A549 (cell line): Measurements from ENCODE around the gene DECR2. TPM values are rescaled to one million over a fixed set of nuclear protein-coding genes. Genes with fewer than 3 reads are reported as not detected.

Source experiments
- ATAC-seq, 2 experiments: fragments of 200-7000 bp in 1 of 2; fragments of >200 bp in 1 of 2; cut with Nextera tagmentation in 1 of 2; cut with Tn5 transposase in 1 of 2; 3 replicates each; pipeline versions ENCODE4 v1.8.0 to v1.9.1; 2018 to 2020; ENCODE audit warnings: mild to moderate bottlenecking in 1 of 2, moderate library complexity in 1 of 2
- CTCF ChIA-PET: fragments of 300-600 bp; sonication (Branson Sonifier 250); formaldehyde crosslinking; extraction: SDS; loops from one replicate; lab custom pipeline; 2021; ENCODE audit warnings: antibody characterized with exemption, inconsistent platforms; lab: Yijun Ruan, JAX
- POLR2A ChIA-PET: fragments of 350-600 bp; formaldehyde crosslinking; extraction: SDS; loops from one replicate; lab custom pipeline; 2021; ENCODE audit warnings: antibody characterized with exemption, inconsistent platforms; lab: Yijun Ruan, JAX
- DNase-seq, 2 experiments: peaks; one replicate each; pipeline versions ENCODE4 v3.0.0 to v3.0.0-alpha.2; 2011 to 2016; ENCODE audit warnings: low read depth in 1 of 2, low spot score in 1 of 2
- FAIRE-seq: peaks from 2 replicates; lab custom pipeline; 2011; peaks lifted over from hg19 to GRCh38; lab: Jason Lieb, UNC
- H3K27ac ChIP-seq, 2 experiments: fragments of >200 bp; sonication (Bioruptor Twin); formaldehyde crosslinking; 3 replicates each; pipeline ENCODE4 v1.5.1; 2016 to 2017
- H3K4me1 ChIP-seq: fragments of >200 bp; sonication (Bioruptor Twin); formaldehyde crosslinking; 3 replicates; pipeline ENCODE4 v1.6.1; 2016
- H3K4me2 ChIP-seq: fragments of >200 bp; sonication (Bioruptor Twin); formaldehyde crosslinking; 3 replicates; pipeline ENCODE4 v1.6.1; 2016
- H3K4me3 ChIP-seq: fragments of >200 bp; sonication (Bioruptor Twin); formaldehyde crosslinking; 3 replicates; pipeline ENCODE4 v1.5.1; 2016
- H3K9me3 ChIP-seq: fragments of >200 bp; sonication (Bioruptor Twin); formaldehyde crosslinking; 3 replicates; pipeline ENCODE4 v1.6.1; 2016
- CBX8 ChIP-seq: fragments of 200-600 bp; sonication (generic); IDR thresholded peaks from 2 replicates; pipeline ENCODE4 v1.6.1; 2016
- CHD4 ChIP-seq: fragments of 200-600 bp; sonication (generic); IDR thresholded peaks from 2 replicates; pipeline ENCODE4 v1.6.1; 2016; ENCODE audit warnings: antibody characterized with exemption, mild to moderate bottlenecking, borderline replicate concordance
- E2F6 ChIP-seq: IDR thresholded peaks from 2 replicates; pipeline ENCODE4 v1.6.1; 2012; ENCODE audit warnings: low read depth, borderline replicate concordance
- EHMT2 ChIP-seq: fragments of 200-600 bp; sonication (generic); IDR thresholded peaks from 2 replicates; pipeline ENCODE4 v1.6.1; 2016; ENCODE audit warnings: antibody characterized with exemption, low read depth, mild to moderate bottlenecking, moderate library complexity
- ESRRA ChIP-seq: fragments of 150-350 bp; IDR thresholded peaks from 2 replicates; pipeline ENCODE4 v1.6.1; 2014; ENCODE audit warnings: mild to moderate bottlenecking, low read length, borderline replicate concordance
- FOSL2 ChIP-seq, 2 experiments: fragments of 450-650 bp in 1 of 2; fragments of >200 bp in 1 of 2; sonication (Bioruptor Twin) in 1 of 2; formaldehyde crosslinking; IDR thresholded peaks; 2 replicates each; pipeline versions ENCODE4 v1.5.0 to v1.6.1; 2016 to 2020; ENCODE audit warnings: mild to moderate bottlenecking in 1 of 2, moderate library complexity in 1 of 2
- JUN ChIP-seq, 2 experiments: fragments of >200 bp; sonication (Bioruptor Twin); formaldehyde crosslinking; IDR thresholded peaks; 2 replicates in 1 of 2; 3 replicates in 1 of 2; pipeline ENCODE4 v1.6.1; 2016 to 2017
- KDM1A ChIP-seq: fragments of 200-600 bp; sonication (generic); IDR thresholded peaks from 2 replicates; pipeline ENCODE4 v1.6.1; 2016; ENCODE audit warnings: low read depth, mild to moderate bottlenecking
- POLR2A ChIP-seq: IDR thresholded peaks from 2 replicates; pipeline ENCODE4 v1.6.1; 2012; ENCODE audit warnings: mild to moderate bottlenecking, low read length
- POLR2AphosphoS2 ChIP-seq: conservative IDR thresholded peaks from 2 replicates; pipeline ENCODE4 v1.6.1; 2012; ENCODE audit warnings: low read length, improper control_type of control experiment, inconsistent platforms
- RAD21 ChIP-seq, 2 experiments: fragments of >200 bp in 1 of 2; sonication (Bioruptor Twin) in 1 of 2; formaldehyde crosslinking in 1 of 2; IDR thresholded peaks in 1 of 2; conservative IDR thresholded peaks in 1 of 2; 2 replicates in 1 of 2; 3 replicates in 1 of 2; pipeline ENCODE4 v1.6.1; 2012 to 2018; ENCODE audit warnings: inconsistent platforms in 1 of 2
- RARB ChIP-seq: fragments of 250-450 bp; sonication (Bioruptor Pico); IDR thresholded peaks from 2 replicates; pipeline ENCODE4 v1.8.0; 2021; ENCODE audit warnings: mild to moderate bottlenecking, moderate library complexity
- RNF2 ChIP-seq: fragments of 200-600 bp; sonication (generic); IDR thresholded peaks from 2 replicates; pipeline ENCODE4 v1.6.1; 2016; ENCODE audit warnings: low read depth, mild to moderate bottlenecking, antibody characterized with exemption, moderate library complexity, borderline replicate concordance
- SREBF2 ChIP-seq: fragments of 450-650 bp; IDR thresholded peaks from 2 replicates; pipeline ENCODE4 v1.6.1; 2014; ENCODE audit warnings: mild to moderate bottlenecking, moderate library complexity
- TFCP2L1 ChIP-seq: fragments of 250-450 bp; sonication (Bioruptor Pico); IDR thresholded peaks from 2 replicates; pipeline ENCODE4 v1.5.0; 2021; ENCODE audit warnings: mild to moderate bottlenecking
- ZC3H11A ChIP-seq: fragments of 450-650 bp; IDR thresholded peaks from 2 replicates; pipeline ENCODE4 v1.6.1; 2014; ENCODE audit warnings: antibody characterized with exemption, mild to moderate bottlenecking
- WGBS: methylation state at CpG from one replicate; pipeline ENCODE4 v1.1.6; 2017; ENCODE audit errors: missing lambda C conversion rate; 5-methylcytosine and 5-hydroxymethylcytosine counted together
- polyA plus RNA-seq, 4 experiments: library from polyadenylated mRNA; depleted of rRNA in 3 of 4; stranded (reverse); fragments of >200 nt; fragmentation: RNase III in 1 of 4; extraction: RNeasy Plus Mini Kit Qiagen cat#74134 plus additional on column Dnase treatment in 1 of 4; gene quantifications; 2 replicates in 3 of 4; 3 replicates in 1 of 4; pipeline ENCODE4 v1.2.3, GENCODE V29; 2011 to 2017
- TF ChIP-seq, protein P1 (sequence below): fragments of >200 bp; sonication (Bioruptor Twin); formaldehyde crosslinking; IDR thresholded peaks from 2 replicates; pipeline ENCODE4 v1.6.1; 2016
- TF ChIP-seq, protein P2 (sequence below): fragments of 250-450 bp; sonication (Bioruptor Pico); IDR thresholded peaks from 2 replicates; pipeline ENCODE4 v1.5.0; 2021; ENCODE audit warnings: mild to moderate bottlenecking, moderate library complexity, borderline replicate concordance
- TF ChIP-seq, protein P3 (sequence below): fragments of 450-650 bp; IDR thresholded peaks from 2 replicates; pipeline ENCODE4 v1.6.1; 2014; ENCODE audit warnings: antibody characterized with exemption

DECR2 gene
- polyA plus RNA-seq, 2 of the 4 experiments (the other 2 are of a cell fraction) = 15.5 to 34.2 TPM

- Histone ChIP-seq H3K9me3 (no peaks in the 10 kb centered on the region), H3K4me3 (no peak overlapping the region), H3K27ac (no peak overlapping the region), H3K4me2 (no peak overlapping the region), H3K4me1 (peaks cover 16% of the 10 kb centered on the region)
- DNase-seq = no peak
- no peak for FAIRE-seq
- no peak for ATAC-seq
- CTCF ChIA-PET = interaction anchor here (1.0 to 7.6 kb wide), 5 partner anchors 12 to 299 kb away, joined by 4 to 76 read pairs (median 10); partner anchors contain the start of gene AXIN1
- WGBS = 75% methylated on average over 17 of the region's 19 CpGs
- POLR2A ChIA-PET = interaction anchor here (0.6 kb wide), 1 partner anchor 12 kb away, joined by 3 read pairs; the partner anchor contains the start of gene AXIN1
- TF ChIP-seq, protein P1, sequence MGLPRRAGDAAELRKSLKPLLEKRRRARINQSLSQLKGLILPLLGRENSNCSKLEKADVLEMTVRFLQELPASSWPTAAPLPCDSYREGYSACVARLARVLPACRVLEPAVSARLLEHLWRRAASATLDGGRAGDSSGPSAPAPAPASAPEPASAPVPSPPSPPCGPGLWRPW = no peak
- no peak for TF ChIP-seq KDM1A
- no peak for TF ChIP-seq ZC3H11A
- no peak for TF ChIP-seq SREBF2
- TF ChIP-seq E2F6 = no peak
- TF ChIP-seq, protein P2, sequence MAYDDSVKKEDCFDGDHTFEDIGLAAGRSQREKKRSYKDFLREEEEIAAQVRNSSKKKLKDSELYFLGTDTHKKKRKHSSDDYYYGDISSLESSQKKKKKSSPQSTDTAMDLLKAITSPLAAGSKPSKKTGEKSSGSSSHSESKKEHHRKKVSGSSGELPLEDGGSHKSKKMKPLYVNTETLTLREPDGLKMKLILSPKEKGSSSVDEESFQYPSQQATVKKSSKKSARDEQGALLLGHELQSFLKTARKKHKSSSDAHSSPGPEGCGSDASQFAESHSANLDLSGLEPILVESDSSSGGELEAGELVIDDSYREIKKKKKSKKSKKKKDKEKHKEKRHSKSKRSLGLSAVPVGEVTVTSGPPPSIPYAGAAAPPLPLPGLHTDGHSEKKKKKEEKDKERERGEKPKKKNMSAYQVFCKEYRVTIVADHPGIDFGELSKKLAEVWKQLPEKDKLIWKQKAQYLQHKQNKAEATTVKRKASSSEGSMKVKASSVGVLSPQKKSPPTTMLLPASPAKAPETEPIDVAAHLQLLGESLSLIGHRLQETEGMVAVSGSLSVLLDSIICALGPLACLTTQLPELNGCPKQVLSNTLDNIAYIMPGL (CRISPR knock-in tag) = no peak
- TF ChIP-seq POLR2A = no peak
- no peak for TF ChIP-seq RAD21 (conservative IDR thresholded peaks at IDR 0.05 in 1 of 2, IDR thresholded peaks at IDR 0.05 in 1 of 2)
- TF ChIP-seq EHMT2 = no peak
- no peak for TF ChIP-seq CHD4
- no peak for TF ChIP-seq RNF2
Observed at GRCh38 chr16:364595-365491, 36.8 kb upstream of the DECR2 start.

- 87% methylated on average over 10 of the region's 10 CpGs for WGBS
- ChIA-PET POLR2A (no interaction called here), CTCF (interaction anchor here (0.8 to 7.6 kb wide), 5 partner anchors 16 to 301 kb away, joined by 3 to 76 read pairs (median 10); partner anchors contain the start of gene AXIN1)
- Histone ChIP-seq H3K4me2 (no peak overlapping the region), H3K9me3 (no peaks in the 10 kb centered on the region), H3K4me3 (no peak overlapping the region), H3K27ac (no peak overlapping the region), H3K4me1 (peaks cover 24% of the 10 kb centered on the region)
- TF ChIP-seq RARB (CRISPR knock-in tag) (no peak), CBX8 (no peak), FOSL2 (IDR thresholded peaks at IDR 0.05) (no peak), FOSL2 (CRISPR knock-in tag; IDR thresholded peaks at IDR 0.05) (no peak), JUN (IDR thresholded peaks at IDR 0.05) (no peak), ESRRA (no peak), TFCP2L1 (CRISPR knock-in tag) (no peak), POLR2AphosphoS2 (no peak)
- TF ChIP-seq, protein P3, sequence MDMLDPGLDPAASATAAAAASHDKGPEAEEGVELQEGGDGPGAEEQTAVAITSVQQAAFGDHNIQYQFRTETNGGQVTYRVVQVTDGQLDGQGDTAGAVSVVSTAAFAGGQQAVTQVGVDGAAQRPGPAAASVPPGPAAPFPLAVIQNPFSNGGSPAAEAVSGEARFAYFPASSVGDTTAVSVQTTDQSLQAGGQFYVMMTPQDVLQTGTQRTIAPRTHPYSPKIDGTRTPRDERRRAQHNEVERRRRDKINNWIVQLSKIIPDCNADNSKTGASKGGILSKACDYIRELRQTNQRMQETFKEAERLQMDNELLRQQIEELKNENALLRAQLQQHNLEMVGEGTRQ = no peak
- FAIRE-seq (no peak), ATAC-seq (no peak), DNase-seq (no peak)
Observed at GRCh38 chr16:366476-366875, 35.2 kb upstream of the DECR2 start.
